ENCODE measurements around the gene NHP2. TPM values are rescaled to one million over a fixed set of nuclear protein-coding genes. Genes with fewer than 3 reads are reported as not detected.
A peak's percentile ranks its signal among the peaks of the same experiment; 100 is the strongest.

NHP2 gene
- total and polyA plus RNA-seq, 9 of the 15 experiments (the other 6 are each of a cell fraction or from before 2014, with no cell fraction given) = 52.8 to 622 (median 144) TPM

DNA sequence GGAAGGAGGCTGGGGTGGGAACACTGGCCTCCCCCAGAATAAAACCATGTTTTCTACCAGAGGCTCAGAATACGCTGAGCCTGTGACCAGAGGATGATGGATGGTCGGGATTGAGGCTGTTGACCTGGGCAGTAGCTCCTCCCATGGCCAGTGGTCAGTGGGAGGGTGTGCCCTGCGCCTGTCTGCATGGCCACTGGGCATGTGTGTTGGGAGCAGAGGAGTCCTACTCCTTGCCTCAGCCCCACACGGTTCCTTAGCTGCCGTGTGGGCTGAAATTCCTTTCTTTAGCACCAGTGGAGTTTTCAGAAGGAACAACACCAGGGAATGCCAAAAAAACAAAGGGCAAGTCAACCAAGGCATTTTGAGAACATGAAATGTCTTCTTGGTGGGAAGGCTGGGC, 31.3 kb downstream of the NHP2 start:
- Histone ChIP-seq H4K20me1 (replicated peaks; ENCODE audit: control insufficient read depth, insufficient read depth, low read length) (no peaks in the 10 kb centered on the region; the same call in 1 of the 2 replicates), H3K9me3 (replicated peaks; ENCODE audit: control insufficient read depth, insufficient read depth, low read depth, low read length) (no peaks in the 10 kb centered on the region), H3K4me2 (ENCODE audit: insufficient read depth, low read length) (no peak overlapping the region), H3K27ac (ENCODE audit: extremely low read depth, low read depth, low read length) (no peak overlapping the region), H3K36me3 (ENCODE audit: control insufficient read depth, insufficient read depth, low read length) (peaks cover 31% of the 10 kb centered on the region; the same call in 2 of the 3 replicates), H3K4me3 (no peak overlapping the region), H3K4me1 (replicated peaks in 1 of 2; ENCODE audit: control insufficient read depth in 2 of 2, insufficient read depth in 2 of 2, low read length in 2 of 2) (peaks cover 25 to 78% of the 10 kb centered on the region in 2 experiments), H3K9me1 (ENCODE audit: control insufficient read depth, insufficient read depth, low read length) (peaks cover 4% of the 10 kb centered on the region), H3K79me2 (ENCODE audit: control insufficient read depth, insufficient read depth, low read length) (peaks cover 10% of the 10 kb centered on the region; the same call in 1 of the 3 replicates), H3K27me3 (ENCODE audit: control insufficient read depth in 2 of 2, insufficient read depth in 2 of 2, low read length in 2 of 2) (no peaks in the 10 kb centered on the region), H3K9ac (ENCODE audit: insufficient read depth in 1 of 2, low read depth in 2 of 2, low read length in 2 of 2) (peak overlapping the region in 1 of 2 experiments; percentile 85; a peak in 2 of 4 replicates), H2AFZ (ENCODE audit: low read depth, low read length) (no peak overlapping the region)
- in situ Hi-C loops (cut with MboI) (no loop called here), intact Hi-C loops (cut with micrococcal nuclease) (no loop called here)
- ATAC-seq (no peak), FAIRE-seq (no peak), DNase-seq (ENCODE audit: extremely low read depth in 1 of 4, low spot score in 3 of 4) (no peak)
- POLR2A ChIA-PET = interaction anchor here (0.9 to 1.2 kb wide), 2 partner anchors 16 to 44 kb away, joined by 3 to 4 read pairs; no protein-coding TSS in a partner anchor
- 94% methylated on average over 5 of the region's 5 CpGs for WGBS (ENCODE audit: insufficient coverage, low coverage, missing lambda C conversion rate)
- no TSS peak for BruUV-seq (replicated peaks)
- no peak for TF ChIP-seq SPI1 (IDR thresholded peaks at IDR 0.05; ENCODE audit: borderline replicate concordance, low read depth, low read length)
- CTCF ChIA-PET (ENCODE audit: low intra/inter-chr PET ratio) = no interaction called here

GRCh38 chr5:178121391-178122276, 32.1 kb downstream of the NHP2 start:
- H3K27ac ChIP-seq (ENCODE audit: extremely low read depth, low read depth, low read length) = no peak overlapping the region
- CTCF ChIA-PET (ENCODE audit: low intra/inter-chr PET ratio) = no interaction called here
- ATAC-seq (no peak), DNase-seq (ENCODE audit: extremely low read depth in 1 of 4, low spot score in 3 of 4) (no peak), FAIRE-seq (no peak)
- in situ Hi-C loops (cut with MboI) (no loop called here), intact Hi-C loops (cut with micrococcal nuclease) (no loop called here)
- peaks cover 4% of the 10 kb centered on the region for H3K9me1 ChIP-seq (ENCODE audit: control insufficient read depth, insufficient read depth, low read length)
- peak overlapping the region in 1 of 2 experiments; percentile 85; a peak in 2 of 4 replicates for H3K9ac ChIP-seq (ENCODE audit: insufficient read depth in 1 of 2, low read depth in 2 of 2, low read length in 2 of 2)
- 91% methylated on average over 23 of the region's 38 CpGs for WGBS (ENCODE audit: insufficient coverage, low coverage, missing lambda C conversion rate)
- 0 out of 2 replicates have a peak overlapping the region, but pooled peaks have one; percentile 44 for H2AFZ ChIP-seq (ENCODE audit: low read depth, low read length)
- peaks cover 17% of the 10 kb centered on the region; the same call in 2 of the 3 replicates for H3K79me2 ChIP-seq (ENCODE audit: control insufficient read depth, insufficient read depth, low read length)
- no peaks in the 10 kb centered on the region for H3K9me3 ChIP-seq (replicated peaks; ENCODE audit: control insufficient read depth, insufficient read depth, low read depth, low read length)
- peaks cover 31% of the 10 kb centered on the region; the same call in 2 of the 3 replicates for H3K36me3 ChIP-seq (ENCODE audit: control insufficient read depth, insufficient read depth, low read length)
- no peak overlapping the region for H3K4me2 ChIP-seq (ENCODE audit: insufficient read depth, low read length)
- POLR2A ChIA-PET = interaction anchor here (0.9 to 1.6 kb wide), 3 partner anchors 10 to 44 kb away, joined by 3 to 7 read pairs (median 6); no protein-coding TSS in a partner anchor
- no peaks in the 10 kb centered on the region for H3K27me3 ChIP-seq (ENCODE audit: control insufficient read depth in 2 of 2, insufficient read depth in 2 of 2, low read length in 2 of 2)
- no peak overlapping the region for H3K4me3 ChIP-seq
- H3K4me1 ChIP-seq (replicated peaks in 1 of 2; ENCODE audit: control insufficient read depth in 2 of 2, insufficient read depth in 2 of 2, low read length in 2 of 2) = peaks cover 19 to 74% of the 10 kb centered on the region in 2 experiments; a peak in 4 of 5 replicates
- no TSS peak for BruUV-seq (replicated peaks)
- no peaks in the 10 kb centered on the region; the same call in 1 of the 2 replicates for H4K20me1 ChIP-seq (replicated peaks; ENCODE audit: control insufficient read depth, insufficient read depth, low read length)
- TF ChIP-seq ZBTB33 (CRISPR knock-in tag; IDR thresholded peaks at IDR 0.05) (peak; percentile 68), PCBP2 (IDR thresholded peaks at IDR 0.05; ENCODE audit: low read depth, low read length, poor library complexity, severe bottlenecking) (no peak), POU5F1 (IDR thresholded peaks at IDR 0.05; ENCODE audit: borderline replicate concordance, low read depth, low read length, partially characterized antibody) (no peak), E4F1 (CRISPR knock-in tag; IDR thresholded peaks at IDR 0.05; ENCODE audit: borderline replicate concordance) (no peak), JUND (IDR thresholded peaks at IDR 0.05; ENCODE audit: borderline replicate concordance, low read depth, low read length) (no peak), JUND (tag; IDR thresholded peaks at IDR 0.05; ENCODE audit: borderline replicate concordance, low read depth, low read length) (no peak), CREBBP (IDR thresholded peaks at IDR 0.05; ENCODE audit: low read depth, low read length) (no peak)

Measured in K562 (cell line).